ENCODE results near the gene LRRK2.
"Not testable (repeated sequence)": the region's sequence is repeated elsewhere in the genome, so short reads cannot be mapped to it uniquely, and the experiment has no call there.

The LRRK2 gene

DNA sequence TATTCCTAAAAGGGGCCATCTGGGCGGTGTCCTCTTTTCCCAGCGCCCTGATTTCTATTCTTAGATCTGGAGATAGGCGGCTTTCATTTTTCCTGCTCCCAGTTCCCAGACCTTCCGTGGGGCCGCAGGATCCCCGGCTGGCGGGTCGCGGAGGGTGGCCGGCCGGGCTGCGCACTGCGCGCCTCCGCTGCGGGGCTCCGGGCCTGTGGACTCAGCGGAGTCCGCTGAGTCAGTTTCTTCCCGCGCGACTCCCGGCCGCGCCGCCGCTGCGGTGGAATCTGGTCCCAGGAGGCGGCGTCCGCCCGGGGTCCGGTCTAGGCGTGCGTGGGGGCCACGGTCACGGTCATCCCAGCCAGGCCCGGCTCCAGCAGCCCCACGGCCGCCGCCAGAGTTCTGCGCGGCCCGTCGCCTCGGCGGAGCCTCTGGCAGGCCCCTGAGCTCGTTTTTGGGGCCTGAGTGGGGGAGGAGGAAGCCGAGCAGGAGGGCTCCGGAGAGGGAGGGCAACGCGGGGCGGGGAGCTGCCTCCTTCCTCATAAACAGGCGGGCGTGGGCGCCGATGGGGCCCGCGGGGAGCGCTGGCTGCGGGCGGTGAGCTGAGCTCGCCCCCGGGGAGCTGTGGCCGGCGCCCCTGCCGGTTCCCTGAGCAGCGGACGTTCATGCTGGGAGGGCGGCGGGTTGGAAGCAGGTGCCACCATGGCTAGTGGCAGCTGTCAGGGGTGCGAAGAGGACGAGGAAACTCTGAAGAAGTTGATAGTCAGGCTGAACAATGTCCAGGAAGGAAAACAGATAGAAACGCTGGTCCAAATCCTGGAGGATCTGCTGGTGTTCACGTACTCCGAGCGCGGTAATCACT is at the start of gene LRRK2:
Gene LRRK2 (plus strand): TSS at position 559 of the 853 bp plus-strand sequence. CDS start 135 bp downstream, at position 694.
- peak in 1 of 2 experiments; percentile 30 for DNase-seq (ENCODE audit: low read depth in 2 of 2)

DNA sequence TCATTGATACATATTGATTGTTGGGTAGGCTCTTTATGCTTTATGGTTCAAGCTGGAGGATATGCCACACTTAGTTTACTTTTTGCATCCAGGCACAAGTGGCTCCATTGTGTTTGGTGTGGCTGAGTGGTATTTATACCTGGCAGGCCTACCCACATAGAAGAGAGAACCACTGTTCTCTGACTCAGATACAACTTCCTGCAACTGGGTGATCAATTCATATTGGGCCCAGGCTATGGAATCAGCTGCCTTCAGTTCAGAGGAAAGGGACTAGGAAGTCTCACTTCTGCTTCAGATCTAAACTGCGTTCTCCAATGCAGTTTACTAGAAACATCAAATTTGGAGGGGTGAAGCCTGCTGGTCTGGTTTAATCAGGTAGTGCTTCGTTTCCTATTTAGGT is 49.8 kb upstream of the LRRK2 start:
- no peak for DNase-seq (ENCODE audit: low read depth in 2 of 2)

DNA sequence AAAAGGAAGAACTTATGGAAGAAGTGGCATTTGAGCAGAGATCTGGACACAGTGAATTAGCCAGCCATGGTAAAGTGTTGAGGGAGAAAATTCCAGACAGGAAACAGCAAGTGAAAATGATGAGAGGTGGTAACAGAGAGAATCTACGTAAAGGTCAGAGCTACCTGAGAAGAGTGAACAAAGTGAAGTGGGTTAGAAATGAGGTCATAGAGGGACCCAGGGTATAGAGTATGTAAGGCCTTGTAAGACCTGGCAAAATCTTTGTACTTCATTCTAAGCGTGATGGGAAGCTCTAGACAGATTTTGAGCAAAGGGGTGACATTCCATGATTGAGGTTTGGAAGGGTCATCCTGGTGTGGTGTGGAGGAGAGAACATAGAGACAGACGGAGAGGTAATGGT is 49.3 kb upstream of the LRRK2 start:
- DNase-seq (ENCODE audit: low read depth in 2 of 2) = no peak

DNA sequence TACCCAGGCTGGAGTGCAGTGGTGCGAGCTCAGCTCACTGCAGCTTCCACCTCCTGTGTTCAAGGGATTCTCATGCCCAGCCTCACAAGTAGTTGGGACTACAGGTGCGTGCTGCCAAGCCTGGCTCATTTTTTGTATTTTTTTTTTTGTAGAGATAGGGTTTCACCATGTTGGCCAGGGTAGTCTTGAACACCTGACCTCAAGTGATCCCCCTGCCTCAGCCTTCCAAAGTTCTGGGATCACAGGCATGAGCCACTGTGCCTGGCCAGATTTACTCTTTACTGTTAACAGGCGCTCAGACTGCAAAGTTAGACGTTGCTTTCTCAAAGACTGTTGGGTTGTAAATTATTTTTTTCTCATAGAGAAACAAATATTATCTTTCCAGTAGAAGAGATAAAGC is 46.1 kb upstream of the LRRK2 start:
- no peak for DNase-seq (ENCODE audit: low read depth in 2 of 2)

DNA sequence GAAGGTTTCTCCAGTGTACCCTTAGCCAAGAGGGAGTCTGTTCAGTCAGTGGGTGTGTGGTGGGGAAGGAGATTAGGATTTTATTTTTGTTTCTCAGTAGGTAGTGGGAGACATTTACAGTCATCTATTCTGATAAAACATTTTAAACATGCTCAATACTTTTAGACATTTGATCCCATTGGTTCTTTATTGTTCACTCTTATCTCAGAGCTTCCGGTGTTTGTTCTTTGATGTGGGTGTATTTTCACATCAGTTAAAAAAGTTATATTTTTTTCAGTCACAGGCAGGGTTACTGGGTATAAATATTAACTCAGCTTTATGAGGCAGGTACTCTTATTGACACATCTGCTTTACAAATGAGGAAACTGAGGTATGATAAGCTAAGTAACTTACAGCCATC is 43.3 kb upstream of the LRRK2 start:
- no peak for DNase-seq (ENCODE audit: low read depth in 2 of 2)

- DNase-seq (ENCODE audit: low read depth in 2 of 2) = no peak
Observed at GRCh38 chr12:40183715-40184114, 41.1 kb upstream of the LRRK2 start.

DNA sequence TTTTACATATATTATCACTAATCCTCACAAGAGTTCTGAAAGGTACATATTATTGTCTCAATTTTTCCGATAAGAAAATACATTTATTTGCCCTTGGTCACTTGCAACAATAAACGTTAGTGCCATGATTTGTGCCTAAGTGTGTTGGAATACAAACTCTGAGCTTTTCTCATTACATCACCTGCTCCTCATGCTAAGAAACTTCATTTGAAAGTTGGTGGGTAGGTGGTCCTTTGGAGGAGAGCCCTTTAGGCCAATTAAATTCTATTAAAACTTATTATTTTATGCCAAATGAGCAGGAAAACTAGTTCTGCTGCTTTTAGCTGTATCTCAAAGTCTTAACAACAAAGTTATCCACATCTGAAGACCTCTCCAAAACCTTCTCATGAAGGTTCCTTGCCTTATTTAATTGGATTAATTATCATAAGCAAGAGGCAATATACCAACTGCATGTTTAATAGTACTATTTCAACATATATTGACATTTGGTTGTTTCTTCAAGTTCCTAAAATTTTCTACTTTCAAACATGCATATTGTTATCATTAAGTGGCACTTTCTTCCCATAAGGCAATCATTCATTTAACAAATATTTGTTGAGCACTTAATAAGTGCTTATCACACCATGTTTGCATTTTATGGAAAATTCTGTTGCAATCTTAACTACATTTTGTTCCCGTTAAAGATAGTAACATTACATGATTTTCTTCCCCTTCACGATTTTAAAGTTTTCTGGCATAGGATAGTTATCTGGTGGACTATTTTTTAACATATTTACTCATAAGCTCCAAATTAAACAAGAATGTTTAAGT is 40.1 kb upstream of the LRRK2 start:
- no peak for DNase-seq (ENCODE audit: low read depth in 2 of 2)

- DNase-seq (ENCODE audit: low read depth in 2 of 2) = no peak
Observed at GRCh38 chr12:40185303-40185693, 39.5 kb upstream of the LRRK2 start.

GRCh38 chr12:40188558-40189320 is 36.1 kb upstream of the LRRK2 start:
- DNase-seq (ENCODE audit: low read depth in 2 of 2) = no peak

DNA sequence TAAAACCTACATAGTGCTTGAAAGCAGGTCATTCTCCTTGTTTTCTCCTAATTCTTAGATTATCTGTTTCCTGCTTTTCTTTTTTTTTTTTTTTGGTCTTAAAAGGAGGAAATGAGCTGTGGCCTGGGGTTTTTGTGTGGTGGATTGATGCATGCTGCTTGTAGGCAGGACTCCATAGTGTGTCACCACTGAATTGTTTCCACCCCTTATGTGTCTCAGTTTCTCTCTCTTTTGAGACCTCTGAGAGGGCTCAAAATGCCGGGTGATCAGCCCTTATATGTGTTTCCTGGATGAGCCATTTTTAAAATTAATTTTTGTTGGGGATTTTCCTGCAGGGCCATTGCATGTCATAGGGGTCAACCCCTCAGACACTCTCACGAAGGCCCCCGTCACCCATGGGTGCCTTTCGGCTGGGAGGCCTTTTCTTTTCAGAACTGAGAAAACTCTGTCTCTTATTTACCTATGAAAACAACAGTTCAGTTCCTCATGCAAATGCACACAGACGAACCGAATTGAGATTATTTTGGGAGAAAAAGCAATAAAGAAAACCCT is 32.0 kb upstream of the LRRK2 start:
- no peak for DNase-seq (ENCODE audit: low read depth in 2 of 2)

- no peak for DNase-seq (ENCODE audit: low read depth in 2 of 2)
Observed at GRCh38 chr12:40194846-40195245, 30.0 kb upstream of the LRRK2 start.

GRCh38 chr12:40197590-40197989 is 27.2 kb upstream of the LRRK2 start:
- no peak for DNase-seq (ENCODE audit: low read depth in 2 of 2)

- no peak for DNase-seq (ENCODE audit: low read depth in 2 of 2)
Observed at GRCh38 chr12:40198601-40199000, 26.2 kb upstream of the LRRK2 start.

DNA sequence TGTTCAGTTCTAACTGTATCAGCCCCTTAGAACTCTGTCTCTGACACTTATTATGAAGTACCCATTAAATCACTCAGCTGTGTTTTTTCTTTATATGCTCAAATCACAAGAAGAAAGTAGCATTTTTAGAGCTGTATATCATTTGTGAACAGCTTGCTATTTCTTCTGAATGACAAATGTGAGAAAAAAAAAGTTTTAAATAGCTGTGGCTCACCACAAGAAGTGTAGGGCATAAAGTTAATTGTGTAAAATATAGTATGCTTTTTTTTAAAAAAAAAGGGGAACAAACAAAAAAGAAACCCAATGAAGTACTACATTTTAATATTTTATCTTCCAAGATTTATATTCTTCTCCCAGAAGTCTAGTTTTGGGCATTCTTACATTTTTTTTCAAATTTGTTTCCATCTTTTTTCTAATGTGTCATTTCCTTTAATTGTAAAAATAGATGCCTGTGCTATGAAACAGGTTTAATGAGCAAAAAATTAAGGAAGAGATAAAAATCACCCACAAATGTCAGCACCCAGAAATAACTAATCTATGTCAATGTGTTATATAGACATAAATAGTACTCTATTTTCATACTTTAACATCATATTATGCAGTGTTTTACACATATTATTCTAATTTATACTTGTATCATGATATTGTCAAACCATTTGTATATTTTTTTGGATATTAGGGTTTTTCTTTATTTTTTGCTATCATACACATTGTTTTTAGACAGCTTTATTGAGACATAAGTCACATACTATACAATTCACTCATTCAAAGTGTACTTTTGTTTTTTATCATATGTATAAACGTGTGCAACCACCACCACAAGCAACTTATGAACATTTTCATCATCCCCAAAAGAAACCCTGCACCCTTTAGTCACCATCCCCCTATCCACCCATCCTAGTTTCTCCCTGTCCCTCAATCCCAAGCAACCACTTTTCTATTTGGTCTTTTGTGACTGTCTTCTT is 22.4 kb upstream of the LRRK2 start:
- no peak for DNase-seq (ENCODE audit: low read depth in 2 of 2)

GRCh38 chr12:40203060-40203430 is 21.8 kb upstream of the LRRK2 start:
- DNase-seq (ENCODE audit: low read depth in 2 of 2) = no peak

DNA sequence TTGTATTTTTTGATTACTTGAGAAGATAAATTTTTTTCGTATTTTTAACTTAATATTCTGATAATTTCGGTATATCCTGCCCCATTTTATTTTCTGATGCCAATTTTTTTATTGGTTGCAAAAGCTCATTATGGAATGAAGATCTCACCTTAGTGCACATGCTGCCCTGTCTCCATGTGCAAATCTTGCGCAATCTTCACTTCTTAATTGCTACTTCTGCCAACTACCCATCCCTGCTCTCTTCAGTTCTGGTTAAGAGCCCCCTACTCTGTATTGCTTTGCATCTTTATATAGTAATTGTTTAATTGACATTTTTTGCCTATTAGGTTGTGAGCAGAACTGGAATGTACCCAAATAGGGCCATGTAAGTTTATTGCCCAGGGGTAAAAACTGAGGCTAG is 20.5 kb upstream of the LRRK2 start:
- no peak for DNase-seq (ENCODE audit: low read depth in 2 of 2)

- DNase-seq (ENCODE audit: low read depth in 2 of 2) = no peak
Observed at GRCh38 chr12:40207551-40207950, 17.2 kb upstream of the LRRK2 start.

- DNase-seq (ENCODE audit: low read depth in 2 of 2) = no peak
Observed at GRCh38 chr12:40208707-40209446, 15.9 kb upstream of the LRRK2 start.

DNA sequence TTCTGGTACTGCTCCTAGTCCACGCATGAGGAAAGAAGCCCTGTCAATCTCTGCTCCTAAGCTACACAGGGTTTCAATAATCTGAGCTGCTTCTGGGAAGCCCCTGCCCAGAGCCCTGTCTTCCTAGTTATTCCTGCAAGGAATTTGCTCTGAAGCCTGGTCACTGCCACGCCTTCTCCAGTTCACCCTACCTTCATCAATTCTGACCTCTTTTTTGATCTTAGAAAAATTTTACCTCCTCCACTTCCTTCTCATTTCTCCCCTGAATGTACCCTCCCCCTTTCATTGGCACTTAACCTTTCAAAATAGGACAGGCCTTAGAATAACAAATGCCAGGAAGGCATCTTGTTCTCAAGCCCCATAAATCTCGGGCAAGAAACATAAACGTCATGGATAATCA is 14.9 kb upstream of the LRRK2 start:
- DNase-seq (ENCODE audit: low read depth in 2 of 2) = no peak

GRCh38 chr12:40211186-40211585 is 13.6 kb upstream of the LRRK2 start:
- DNase-seq (ENCODE audit: low read depth in 2 of 2) = not testable (repeated sequence)

All from fibroblast of skin of left biceps (primary cell).